IPS DF 4.7 (cell line): Measurements from ENCODE around the gene OR14I1.
"Not testable (repeated sequence)": the region's sequence is repeated elsewhere in the genome, so short reads cannot be mapped to it uniquely, and the experiment has no call there.

Source experiments
- DNase-seq: peaks from one replicate; pipeline ENCODE4 v3.0.0-alpha.2; 2013; ENCODE audit warnings: low spot score; ENCODE audit errors: extremely low read depth

Gene OR14I1

DNA sequence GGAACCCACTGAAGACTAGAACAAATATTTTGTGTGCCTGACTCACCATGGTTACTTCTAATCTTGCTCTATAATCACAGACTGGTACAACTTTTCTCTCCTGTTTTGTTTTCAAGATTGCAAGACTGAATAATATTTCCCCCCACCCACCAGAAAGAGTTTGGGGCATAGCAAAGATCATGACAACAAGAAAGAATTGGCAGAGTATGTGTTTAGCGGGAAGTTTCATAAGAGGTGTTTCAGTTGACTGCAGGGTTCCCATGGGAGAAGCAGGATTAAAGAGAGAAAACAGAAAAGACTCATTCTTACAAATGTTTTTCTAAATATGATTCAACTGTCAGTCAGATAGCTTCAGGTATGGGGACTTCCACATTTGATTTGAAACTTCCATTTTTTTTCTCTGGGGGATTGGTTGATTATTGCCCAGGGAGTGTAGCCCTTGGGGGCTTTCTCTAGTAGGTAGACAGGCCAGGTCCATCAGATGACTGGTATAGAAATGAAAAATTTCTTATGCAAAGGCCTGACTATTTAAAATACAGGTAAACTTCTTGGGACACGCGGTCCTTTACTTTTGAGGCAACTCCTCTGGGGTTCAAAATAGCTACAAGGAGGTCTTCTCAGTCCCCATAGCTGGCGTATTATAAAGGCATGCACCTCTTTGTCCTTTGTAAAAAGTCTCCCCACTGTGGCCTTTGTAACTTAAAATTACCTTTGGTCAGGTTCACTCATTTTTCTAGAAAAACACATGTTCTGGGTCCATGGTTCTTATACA, 13.9 kb downstream of the OR14I1 start:
- DNase-seq, result no peak

DNA sequence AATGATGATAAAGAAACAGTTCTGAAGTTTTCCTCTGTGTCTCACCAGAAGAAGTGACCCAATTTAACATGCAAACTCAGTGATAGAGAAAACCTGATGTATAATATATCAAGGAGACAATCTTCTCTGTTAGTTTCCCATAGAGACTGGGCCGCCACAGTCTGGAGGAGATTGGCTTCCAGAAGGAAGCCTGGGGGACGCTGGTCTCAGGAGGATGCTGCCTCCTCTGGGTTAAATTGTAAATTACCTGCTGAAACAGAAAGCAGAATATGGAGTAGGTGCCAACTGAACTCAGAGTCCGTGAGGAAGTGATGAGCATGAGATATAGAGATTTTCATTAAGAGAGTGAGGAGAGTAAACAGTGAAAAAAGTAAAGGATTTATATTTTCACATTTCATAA, 15.8 kb downstream of the OR14I1 start:
- DNase-seq, result no peak

DNA sequence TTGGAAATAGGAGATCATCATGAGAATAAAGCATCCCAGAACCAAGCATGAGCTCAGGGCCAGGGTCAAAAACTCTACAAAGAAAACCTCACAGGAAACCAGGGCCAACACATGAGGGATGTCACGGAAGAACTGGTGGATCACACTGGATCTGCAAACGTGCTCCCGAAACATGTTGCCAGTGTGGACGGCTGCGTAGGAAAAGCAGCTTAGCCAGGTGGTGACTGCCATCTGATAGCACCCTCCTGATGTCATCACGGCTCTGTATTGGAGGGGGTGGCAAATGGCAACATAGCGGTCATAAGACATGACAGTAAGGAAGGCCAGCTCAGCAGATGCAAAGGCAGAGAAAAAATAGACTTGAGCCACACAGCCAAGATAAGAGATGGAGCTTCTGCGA, 20.9 kb downstream of the OR14I1 start:
- no peak for DNase-seq

DNA sequence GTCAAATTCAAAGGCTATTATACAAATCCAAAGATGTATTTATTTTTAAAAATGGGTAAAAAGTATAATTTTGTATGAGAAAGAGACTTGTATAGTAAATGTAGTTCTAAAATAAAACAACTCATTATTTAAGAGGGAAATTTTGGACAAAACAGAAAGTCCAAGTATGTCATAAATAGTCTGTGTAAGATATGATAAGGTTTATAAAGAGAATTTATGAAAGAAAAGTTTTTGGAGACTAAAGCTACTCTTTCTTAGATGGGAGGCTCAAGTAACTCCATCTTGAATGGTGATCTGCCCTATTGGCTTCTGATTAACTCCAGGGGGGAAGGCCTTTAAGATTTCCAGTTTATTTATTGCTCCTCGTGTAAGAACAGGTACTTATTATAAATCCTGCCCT, 32.6 kb downstream of the OR14I1 start:
- no peak for DNase-seq

DNA sequence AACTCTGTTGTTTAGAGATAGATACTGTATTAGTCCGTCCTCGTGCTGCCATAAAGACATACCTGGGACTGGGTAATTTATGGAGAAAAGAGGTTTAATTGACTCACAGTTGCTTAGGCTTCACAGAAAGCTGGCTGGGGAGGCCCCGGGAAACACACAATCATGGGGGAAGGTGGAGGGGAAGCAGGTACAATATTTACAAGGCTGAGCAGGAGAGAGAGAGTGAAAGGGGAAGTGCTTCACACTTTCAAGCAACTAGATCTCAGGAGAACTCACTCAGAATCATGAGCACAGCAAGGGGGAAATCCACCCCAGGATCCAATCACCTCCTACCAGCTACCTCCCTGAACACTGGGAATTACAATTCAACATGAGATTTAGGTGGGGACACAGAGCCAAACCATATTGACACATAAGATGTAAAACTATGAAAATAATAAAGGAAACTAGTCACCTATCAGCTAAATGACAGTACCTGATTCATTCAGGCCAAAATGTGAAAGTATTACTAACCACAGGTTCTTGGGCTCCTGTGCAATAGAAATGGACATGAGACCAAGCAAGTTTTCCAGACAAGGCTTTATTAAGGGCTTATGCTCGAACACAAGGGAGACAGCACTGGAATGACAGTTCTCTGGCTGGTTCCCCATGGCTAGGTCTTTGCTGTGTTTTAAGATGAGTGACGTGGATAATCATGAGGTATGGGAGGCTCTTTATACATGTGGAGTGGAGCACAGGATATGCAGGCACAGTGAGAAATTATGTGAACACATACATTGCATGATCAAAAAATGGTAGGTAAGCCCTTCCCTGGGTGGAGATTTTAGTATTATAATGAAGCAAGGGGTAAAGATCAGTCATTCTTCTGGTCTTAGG, 38.9 kb downstream of the OR14I1 start:
- not testable (repeated sequence) for DNase-seq

DNA sequence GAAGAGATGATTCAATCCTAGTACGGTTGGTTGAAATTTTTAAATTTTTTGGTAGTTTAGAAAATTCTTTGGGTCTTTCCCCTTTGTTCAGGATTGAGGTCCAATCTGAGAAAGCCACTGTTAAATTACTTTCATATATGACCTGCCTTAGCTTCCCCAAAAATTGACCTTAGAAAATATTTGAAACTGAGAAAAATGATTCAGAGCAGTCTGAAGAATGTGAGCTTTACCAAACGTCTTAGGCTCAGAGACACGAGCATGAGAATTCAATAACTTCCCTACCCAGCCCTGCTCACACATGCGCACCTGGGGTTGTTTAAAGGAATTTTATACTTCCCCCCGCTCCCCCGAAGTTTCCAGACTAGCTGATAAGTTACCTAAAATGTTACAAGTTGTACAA, 45.8 kb downstream of the OR14I1 start:
- DNase-seq, result not testable (repeated sequence)

DNA sequence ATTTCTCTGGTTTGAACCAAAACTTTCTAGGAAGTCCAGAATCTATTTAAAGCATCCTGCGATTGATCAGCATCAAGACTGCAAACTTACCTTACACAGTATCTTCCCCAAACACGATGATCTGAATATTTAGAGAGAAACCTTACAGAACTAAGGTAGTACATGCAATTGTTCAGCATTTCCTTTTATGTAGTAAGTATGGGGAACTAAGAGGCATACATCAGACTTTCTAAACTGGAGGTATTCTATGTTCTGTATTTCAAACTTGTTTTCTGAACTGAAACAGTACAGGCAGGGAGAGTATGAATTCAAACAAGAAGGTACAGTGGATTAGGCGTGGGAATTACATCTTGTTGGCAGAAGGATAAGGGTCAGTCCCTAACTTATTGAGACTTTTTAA, 47.2 kb downstream of the OR14I1 start, which contains the start of gene OR2T27:
Gene OR2T27 (minus strand): TSS at position 175 of the 400 bp plus-strand sequence. CDS start 4,644 bp downstream, outside the sequence.
- DNase-seq, result not testable (repeated sequence)
